HCT116 (cell line): ENCODE measurements around the gene RBFOX2. TPM values are rescaled to one million over a fixed set of nuclear protein-coding genes. Genes with fewer than 3 reads are reported as not detected.
"Not testable (repeated sequence)": the region's sequence is repeated elsewhere in the genome, so short reads cannot be mapped to it uniquely, and the experiment has no call there.

Experiments
- ATAC-seq: fragments of 200-7000 bp; cut with Tn5 transposase; 2 replicates; pipeline ENCODE4 v1.9.1; 2020; ENCODE audit warnings: mild to moderate bottlenecking, moderate library complexity
- BruUV-seq: library from RNA; stranded (reverse); fragments of 400-500 nt; replicated peaks from 2 replicates; lab custom pipeline; 2021; lab: Mats Ljungman, UMichigan
- CTCF ChIA-PET: fragments of 300-600 bp; sonication (Branson Sonifier 250); formaldehyde crosslinking; loops from one replicate; lab custom pipeline; 2021; ENCODE audit warnings: antibody characterized with exemption; lab: Charles Lee
- POLR2A ChIA-PET: fragments of 300-600, 350-600 bp; sonication (Branson Sonifier 250); formaldehyde crosslinking; loops from one replicate; lab custom pipeline; 2021; ENCODE audit warnings: antibody characterized with exemption; lab: Charles Lee
- RAD21 ChIA-PET, 2 experiments: fragments of 300-600 bp; sonication (Branson Sonifier 250); formaldehyde crosslinking; loops; one replicate each; lab custom pipeline; 2023; ENCODE audit warnings: low total read pairs in 2 of 2; ENCODE audit not compliant: uncharacterized antibody in 2 of 2, unreplicated experiment in 2 of 2, low non-redundant PET in 1 of 2; lab: Charles Lee
- DNase-seq: peaks from one replicate; pipeline ENCODE4 v3.0.0-alpha.2; 2010; ENCODE audit warnings: low read depth, low spot score
- H2AFZ ChIP-seq: fragments of 200-600 bp; shearing (Covaris generic), sonication (generic); 2 replicates; pipeline ENCODE4 v1.6.1; 2017; ENCODE audit warnings: low read depth, mixed run types, mixed read lengths, antibody characterized with exemption, low read length; ENCODE audit not compliant: poor library complexity, severe bottlenecking
- H3K27ac ChIP-seq: 2 replicates; pipeline ENCODE4 v1.5.1; 2012; ENCODE audit warnings: low read depth, low read length
- H3K27me3 ChIP-seq: fragments of 200-600 bp; sonication (generic); 2 replicates; pipeline ENCODE4 v1.6.1; 2016; ENCODE audit warnings: mixed run types, low read length, mixed read lengths; ENCODE audit not compliant: insufficient read depth
- H3K36me3 ChIP-seq, 2 experiments: fragments of 200-500 bp in 1 of 2; fragments of 200-600 bp in 1 of 2; sonication (Bioruptor generic) in 1 of 2; sonication (generic) in 1 of 2; 2 replicates each; pipeline versions ENCODE4 v1.5.1 to v1.6.1; 2014 to 2016; ENCODE audit warnings: low read length in 2 of 2, inconsistent platforms in 1 of 2, mixed read lengths in 1 of 2, mixed run types in 1 of 2; ENCODE audit not compliant: insufficient read depth in 2 of 2, control insufficient read depth in 1 of 2
- H3K4me1 ChIP-seq, 2 experiments: fragments of 200-600 bp in 1 of 2; sonication (generic) in 1 of 2; 2 replicates each; pipeline versions ENCODE4 v1.5.1 to v1.6.1; 2012 to 2017; ENCODE audit warnings: low read length in 2 of 2, inconsistent platforms in 1 of 2, mild to moderate bottlenecking in 1 of 2, mixed read lengths in 1 of 2, mixed run types in 1 of 2, moderate library complexity in 1 of 2; ENCODE audit not compliant: insufficient read depth in 2 of 2, control insufficient read depth in 1 of 2
- H3K4me2 ChIP-seq: fragments of 200-600 bp; sonication (generic); 2 replicates; pipeline ENCODE4 v1.6.1; 2017; ENCODE audit warnings: mixed run types, low read length, mixed read lengths
- H3K4me3 ChIP-seq, 2 experiments: fragments of 200-600 bp in 1 of 2; sonication (generic) in 1 of 2; replicated peaks in 1 of 2; 2 replicates each; pipeline ENCODE4 v1.5.1; 2011 to 2016; ENCODE audit warnings: low read length in 2 of 2, control low read depth in 1 of 2, low read depth in 1 of 2, mild to moderate bottlenecking in 1 of 2, mixed read lengths in 1 of 2, mixed run types in 1 of 2
- H3K79me2 ChIP-seq: fragments of 200-600 bp; sonication (generic); 2 replicates; pipeline ENCODE4 v1.6.1; 2017; ENCODE audit warnings: mild to moderate bottlenecking, mixed run types, low read length, moderate library complexity, mixed read lengths; ENCODE audit not compliant: insufficient read depth
- H3K9ac ChIP-seq: fragments of 200-600 bp; sonication (generic); 2 replicates; pipeline ENCODE4 v1.6.1; 2016; ENCODE audit warnings: low read length, mixed read lengths
- H3K9me2 ChIP-seq: fragments of 200-600 bp; sonication (generic), shearing (Covaris generic); 2 replicates; pipeline ENCODE4 v1.6.1; 2017; ENCODE audit warnings: mixed run types, mild to moderate bottlenecking, moderate library complexity; ENCODE audit not compliant: insufficient read depth
- H3K9me3 ChIP-seq, 2 experiments: fragments of 200-500 bp in 1 of 2; fragments of 200-600 bp in 1 of 2; sonication (Bioruptor generic) in 1 of 2; sonication (generic) in 1 of 2; 2 replicates each; pipeline ENCODE4 v1.6.1; 2014 to 2017; ENCODE audit warnings: low read length in 2 of 2, mixed read lengths in 2 of 2, inconsistent platforms in 1 of 2, low read depth in 1 of 2, mild to moderate bottlenecking in 1 of 2, mixed run types in 1 of 2, moderate library complexity in 1 of 2; ENCODE audit not compliant: control insufficient read depth in 1 of 2, insufficient read depth in 1 of 2
- H4K20me1 ChIP-seq: fragments of 200-600 bp; sonication (generic), shearing (Covaris generic); 2 replicates; pipeline ENCODE4 v1.6.1; 2017; ENCODE audit warnings: mixed run types, mild to moderate bottlenecking, moderate library complexity; ENCODE audit not compliant: insufficient read depth
- CBX3 ChIP-seq: IDR thresholded peaks from 2 replicates; pipeline ENCODE4 v1.6.1; 2012; ENCODE audit warnings: low read depth
- CEBPB ChIP-seq: IDR thresholded peaks from 2 replicates; pipeline ENCODE4 v1.6.1; 2012; ENCODE audit warnings: low read depth
- ELF1 ChIP-seq: IDR thresholded peaks from 2 replicates; pipeline ENCODE4 v1.6.1; 2012; ENCODE audit warnings: low read depth, borderline replicate concordance
- FOSL1 ChIP-seq: IDR thresholded peaks from 2 replicates; pipeline ENCODE4 v1.6.1; 2012; ENCODE audit warnings: low read depth
- JUND ChIP-seq: IDR thresholded peaks from 2 replicates; pipeline ENCODE4 v1.6.1; 2012
- POLR2AphosphoS5 ChIP-seq: IDR thresholded peaks from 2 replicates; pipeline ENCODE4 v1.6.1; 2011; ENCODE audit warnings: mild to moderate bottlenecking, low read depth, low read length, moderate library complexity
- RAD21 ChIP-seq: IDR thresholded peaks from 2 replicates; pipeline ENCODE4 v1.6.1; 2012; ENCODE audit warnings: low read depth, mild to moderate bottlenecking
- REST ChIP-seq: IDR thresholded peaks from 2 replicates; pipeline ENCODE4 v1.6.1; 2012; ENCODE audit warnings: low read depth
- intact Hi-C: fragments of 100-400 bp; cut with micrococcal nuclease; formaldehyde crosslinking; loops from 2 replicates; pipeline ENCODE4 v1.10.0; 2022
- total RNA-seq: library from RNA; stranded (reverse); gene quantifications from one replicate; pipeline ENCODE4 v1.2.1, GENCODE V29; 2021; ENCODE audit not compliant: unreplicated experiment
- TF ChIP-seq, protein P1 (sequence below): IDR thresholded peaks from 2 replicates; pipeline ENCODE4 v1.6.1; 2011; ENCODE audit warnings: mild to moderate bottlenecking, low read length, moderate library complexity; ENCODE audit not compliant: insufficient replicate concordance; ENCODE audit errors: extremely low read depth

RBFOX2 gene
- total RNA-seq, 1 experiment from 2014 or later: 83.9 TPM

GRCh38 chr22:35792506-35792905, 236.1 kb downstream of the RBFOX2 start (continued):
- TF ChIP-seq, protein P1, sequence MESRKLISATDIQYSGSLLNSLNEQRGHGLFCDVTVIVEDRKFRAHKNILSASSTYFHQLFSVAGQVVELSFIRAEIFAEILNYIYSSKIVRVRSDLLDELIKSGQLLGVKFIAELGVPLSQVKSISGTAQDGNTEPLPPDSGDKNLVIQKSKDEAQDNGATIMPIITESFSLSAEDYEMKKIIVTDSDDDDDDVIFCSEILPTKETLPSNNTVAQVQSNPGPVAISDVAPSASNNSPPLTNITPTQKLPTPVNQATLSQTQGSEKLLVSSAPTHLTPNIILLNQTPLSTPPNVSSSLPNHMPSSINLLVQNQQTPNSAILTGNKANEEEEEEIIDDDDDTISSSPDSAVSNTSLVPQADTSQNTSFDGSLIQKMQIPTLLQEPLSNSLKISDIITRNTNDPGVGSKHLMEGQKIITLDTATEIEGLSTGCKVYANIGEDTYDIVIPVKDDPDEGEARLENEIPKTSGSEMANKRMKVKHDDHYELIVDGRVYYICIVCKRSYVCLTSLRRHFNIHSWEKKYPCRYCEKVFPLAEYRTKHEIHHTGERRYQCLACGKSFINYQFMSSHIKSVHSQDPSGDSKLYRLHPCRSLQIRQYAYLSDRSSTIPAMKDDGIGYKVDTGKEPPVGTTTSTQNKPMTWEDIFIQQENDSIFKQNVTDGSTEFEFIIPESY: no peak
- no peak for TF ChIP-seq FOSL1
- TF ChIP-seq POLR2AphosphoS5: no peak

- H4K20me1 ChIP-seq, H3K9me3 ChIP-seq, H3K4me1 ChIP-seq, H3K4me3 ChIP-seq, H3K36me3 ChIP-seq, RAD21 ChIA-PET, H2AFZ ChIP-seq, H3K9me2 ChIP-seq, BruUV-seq, ATAC-seq, POLR2A ChIA-PET, H3K79me2 ChIP-seq, H3K4me2 ChIP-seq, H3K27ac ChIP-seq, intact Hi-C loops, CTCF ChIA-PET, H3K27me3 ChIP-seq, DNase-seq, H3K9ac ChIP-seq: not testable (repeated sequence)
Measured at GRCh38 chr22:35791788-35792187, 236.8 kb downstream of the RBFOX2 start.

DNA sequence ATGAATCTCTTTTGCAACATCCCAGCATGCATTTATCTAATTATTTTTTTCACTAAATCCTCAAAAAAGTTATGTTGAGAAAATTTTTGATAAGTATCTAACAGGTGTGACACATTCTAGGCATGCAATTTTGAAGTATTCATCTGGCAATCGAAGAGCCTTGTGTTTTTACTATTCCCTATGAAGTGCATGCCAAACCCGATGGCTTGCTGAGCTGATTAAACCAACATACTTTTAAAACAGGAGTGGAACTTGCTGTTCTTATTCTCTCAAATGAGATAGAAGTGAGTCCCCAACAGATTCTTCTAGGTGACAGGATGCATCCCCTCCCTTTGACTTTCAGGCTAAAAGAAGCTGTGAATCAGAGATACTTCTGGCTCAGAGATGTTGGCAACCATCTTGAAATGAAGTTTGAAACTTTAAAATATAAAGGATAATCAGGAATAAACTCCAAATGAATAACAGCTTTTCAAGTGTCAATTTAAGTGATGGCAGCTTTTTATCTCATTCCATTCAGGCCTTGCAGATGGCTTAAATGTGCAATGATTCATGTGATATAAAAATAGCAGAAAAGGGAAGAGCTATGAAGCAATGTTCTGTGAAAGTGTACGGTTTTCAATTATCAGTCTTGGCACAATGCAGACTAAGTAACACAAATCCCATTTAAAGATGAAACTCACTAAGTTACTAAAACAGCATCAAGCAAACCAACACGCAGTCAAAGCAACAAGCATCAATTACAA, 243.3 kb downstream of the RBFOX2 start:
- Histone ChIP-seq H3K4me3 (no peak overlapping the region), H3K9me3 (no peaks in the 10 kb centered on the region), H3K79me2 (no peaks in the 10 kb centered on the region), H3K9me2 (no peaks in the 10 kb centered on the region), H3K36me3 (peaks cover 4 to 5% of the 10 kb centered on the region in 2 experiments; a peak in 1 of 4 replicates), H2AFZ (no peak overlapping the region), H4K20me1 (no peaks in the 10 kb centered on the region; the same call in 1 of the 2 replicates), H3K4me1 (no peaks in the 10 kb centered on the region), H3K27ac (no peak overlapping the region), H3K9ac (no peak overlapping the region), H3K4me2 (no peak overlapping the region), H3K27me3 (no peaks in the 10 kb centered on the region)
- BruUV-seq: no TSS peak
- ChIA-PET CTCF (no interaction called here), POLR2A (no interaction called here), RAD21 (no interaction called here)
- ATAC-seq: no peak
- no peak for DNase-seq
- TF ChIP-seq JUND (no peak), CBX3 (no peak), CEBPB (no peak), REST (no peak), FOSL1 (no peak), ELF1 (no peak), RAD21 (no peak)
- intact Hi-C loops: no loop called here
